ENCODE measurements around the gene UMPS.

GRCh38 chr3:124763644-124764358, 33.5 kb downstream of the UMPS start:
- TF ChIP-seq CTCF (IDR thresholded peaks at IDR 0.05) (no peak), POLR2A (IDR thresholded peaks at IDR 0.05) (no peak)

Data from Peyer's patch (tissue), 4 donors.